Gastrocnemius medialis (tissue), 4 donors: Measurements from ENCODE around the gene HTR2A.

ENCODE experiments used
- CTCF ChIP-seq, 5 experiments: fragments of 450-650 bp in 3 of 5; fragments of 200-600 bp in 2 of 5; sonication (generic) in 2 of 5; IDR thresholded peaks in 4 of 5; conservative IDR thresholded peaks in 1 of 5; 1 replicate in 4 of 5; 2 replicates in 1 of 5; pipeline ENCODE4 v1.5.1; 2016 to 2019; ENCODE audit warnings: antibody characterized with exemption in 5 of 5, mild to moderate bottlenecking in 3 of 5, moderate library complexity in 3 of 5
- POLR2A ChIP-seq, 2 donors: fragments of 450-650 bp; IDR thresholded peaks; one replicate each; pipeline ENCODE4 v1.6.1; 2017; ENCODE audit warnings: antibody characterized with exemption in 2 of 2, mild to moderate bottlenecking in 2 of 2, moderate library complexity in 2 of 2

GRCh38 chr13:46810440-46810839 lies 86.4 kb downstream of the HTR2A start:
- no peak for TF ChIP-seq CTCF (IDR thresholded peaks at IDR 0.05 in 4 of 5, conservative IDR thresholded peaks at IDR 0.05 in 1 of 5)
- no peak for TF ChIP-seq POLR2A (IDR thresholded peaks at IDR 0.05)
